Lower leg skin (tissue), 4 donors: ENCODE measurements around the gene ECE1. TPM values are rescaled to one million over a fixed set of nuclear protein-coding genes. Genes with fewer than 3 reads are reported as not detected.

Source experiments
- DNase-seq, 2 donors: peaks; one replicate each; pipeline ENCODE4 v3.0.0-alpha.2; 2019; ENCODE audit warnings: low spot score in 2 of 2
- H3K4me3 ChIP-seq: fragments of 200-600 bp; sonication (generic); 2 replicates; pipeline ENCODE4 v1.5.1; 2017; ENCODE audit warnings: mild to moderate bottlenecking, low read depth; ENCODE audit not compliant: poor library complexity, severe bottlenecking
- POLR2A ChIP-seq, 2 donors: fragments of 450-650 bp; IDR thresholded peaks; one replicate each; pipeline ENCODE4 v1.6.1; 2016 to 2017; ENCODE audit warnings: antibody characterized with exemption in 2 of 2, mild to moderate bottlenecking in 1 of 2, moderate library complexity in 1 of 2
- WGBS, 2 donors: methylation state at CpG; one replicate each; pipeline ENCODE4 v1.1.5; 2018; 5-methylcytosine and 5-hydroxymethylcytosine counted together
- intact Hi-C: fragments of 100-400 bp; cut with DNase I; formaldehyde crosslinking; loops from one replicate; pipeline ENCODE4 v1.15.0; 2023; ENCODE audit warnings: low total_unique reads
- total RNA-seq, 4 donors: library from RNA; depleted of rRNA; stranded (reverse); fragments of >200 nt; gene quantifications; one replicate each; pipeline ENCODE4 v1.1.0, GENCODE V29; 2016
- TF ChIP-seq, protein P1 (sequence below), 3 donors: fragments of 450-650 bp; IDR thresholded peaks; one replicate each; pipeline ENCODE4 v1.5.1; 2016; ENCODE audit warnings: antibody characterized with exemption in 3 of 3, mild to moderate bottlenecking in 3 of 3, moderate library complexity in 2 of 3

ECE1 gene
- total RNA-seq, 4 donors from 2014 or later, result 37.1 to 68.9 (median 48.3) TPM

DNA sequence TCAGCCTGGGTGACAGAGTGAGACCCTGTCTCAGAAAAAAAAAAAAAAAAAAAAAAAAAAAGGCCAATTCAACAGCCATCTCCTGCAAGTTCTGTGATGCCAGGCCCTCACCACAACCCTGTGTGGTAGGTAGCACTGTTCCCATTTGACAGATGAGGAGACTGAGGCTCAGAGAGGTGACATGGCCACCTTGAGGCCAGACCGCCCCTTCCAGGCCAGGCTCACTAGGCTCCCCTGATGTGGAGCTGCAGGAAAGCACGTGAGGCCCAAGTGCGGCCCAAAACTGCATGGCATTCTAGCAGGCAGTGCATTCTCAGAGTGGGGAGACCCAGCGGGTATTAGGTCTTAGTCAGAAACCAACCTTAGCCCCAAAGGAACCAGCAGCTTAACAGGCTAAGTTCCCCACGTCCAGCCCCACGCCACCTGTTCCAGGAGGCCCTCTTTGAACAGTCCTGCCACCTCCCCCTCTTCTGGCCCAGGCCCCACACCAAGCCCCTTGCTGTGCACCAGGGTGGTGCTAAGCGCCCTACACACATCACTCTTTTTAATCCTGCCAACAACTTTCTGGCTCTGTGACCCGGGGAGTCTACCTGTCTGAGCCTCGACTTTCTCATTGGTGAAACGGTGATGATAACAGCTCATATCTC is 11.7 kb upstream of the ECE1 start:
- H3K4me3 ChIP-seq, result no peak overlapping the region
- no peak for DNase-seq
- 67 to 75% methylated on average over 10 of the region's 10 CpGs for WGBS, 2 donors
- intact Hi-C loops, result no loop called here
- no peak for TF ChIP-seq POLR2A (IDR thresholded peaks at IDR 0.05)
- TF ChIP-seq, protein P1, sequence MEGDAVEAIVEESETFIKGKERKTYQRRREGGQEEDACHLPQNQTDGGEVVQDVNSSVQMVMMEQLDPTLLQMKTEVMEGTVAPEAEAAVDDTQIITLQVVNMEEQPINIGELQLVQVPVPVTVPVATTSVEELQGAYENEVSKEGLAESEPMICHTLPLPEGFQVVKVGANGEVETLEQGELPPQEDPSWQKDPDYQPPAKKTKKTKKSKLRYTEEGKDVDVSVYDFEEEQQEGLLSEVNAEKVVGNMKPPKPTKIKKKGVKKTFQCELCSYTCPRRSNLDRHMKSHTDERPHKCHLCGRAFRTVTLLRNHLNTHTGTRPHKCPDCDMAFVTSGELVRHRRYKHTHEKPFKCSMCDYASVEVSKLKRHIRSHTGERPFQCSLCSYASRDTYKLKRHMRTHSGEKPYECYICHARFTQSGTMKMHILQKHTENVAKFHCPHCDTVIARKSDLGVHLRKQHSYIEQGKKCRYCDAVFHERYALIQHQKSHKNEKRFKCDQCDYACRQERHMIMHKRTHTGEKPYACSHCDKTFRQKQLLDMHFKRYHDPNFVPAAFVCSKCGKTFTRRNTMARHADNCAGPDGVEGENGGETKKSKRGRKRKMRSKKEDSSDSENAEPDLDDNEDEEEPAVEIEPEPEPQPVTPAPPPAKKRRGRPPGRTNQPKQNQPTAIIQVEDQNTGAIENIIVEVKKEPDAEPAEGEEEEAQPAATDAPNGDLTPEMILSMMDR (IDR thresholded peaks at IDR 0.05), result no peak

- intact Hi-C loops, result no loop called here
- TF ChIP-seq POLR2A (IDR thresholded peaks at IDR 0.05), result no peak
- TF ChIP-seq, protein P1 (IDR thresholded peaks at IDR 0.05), result no peak
- no peak for DNase-seq
- H3K4me3 ChIP-seq, result no peak overlapping the region
Observed at GRCh38 chr1:21300774-21301173, 10.5 kb upstream of the ECE1 start.

- no peak overlapping the region for H3K4me3 ChIP-seq
- no peak for DNase-seq
- no peak for TF ChIP-seq POLR2A (IDR thresholded peaks at IDR 0.05)
- TF ChIP-seq, protein P1 (IDR thresholded peaks at IDR 0.05), result no peak
- intact Hi-C loops, result no loop called here
- WGBS, 2 donors, result 62 to 72% methylated on average over 4 of the region's 4 CpGs
Observed at GRCh38 chr1:21299780-21300395, 9.6 kb upstream of the ECE1 start.

- no peak for DNase-seq
Observed at GRCh38 chr1:21298981-21299391, 8.7 kb upstream of the ECE1 start.

DNA sequence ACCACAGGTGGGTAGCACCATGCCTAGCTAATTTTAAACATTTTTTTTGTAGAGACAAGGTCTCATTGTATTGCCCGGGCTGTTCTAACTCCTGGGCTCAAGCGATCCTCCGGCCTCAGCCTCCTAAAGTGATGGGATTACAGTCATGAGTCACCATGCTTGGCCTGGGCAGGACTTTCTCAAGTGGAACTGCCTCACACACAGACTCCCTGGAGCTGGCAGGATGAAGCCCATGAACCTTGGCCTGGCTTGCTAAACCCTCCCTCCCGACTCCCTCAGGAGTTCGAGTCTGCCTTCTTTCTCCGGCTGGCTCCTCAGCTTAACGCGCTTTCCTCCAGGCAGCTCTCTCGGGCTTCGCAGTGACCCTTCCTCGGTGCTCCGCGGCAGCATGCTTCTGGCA is 7.7 kb upstream of the ECE1 start:
- no peak for DNase-seq

More at GRCh38 chr1:21298981-21299391, 8.7 kb upstream of the ECE1 start:
- TF ChIP-seq POLR2A (IDR thresholded peaks at IDR 0.05), result no peak
- TF ChIP-seq, protein P1 (IDR thresholded peaks at IDR 0.05), result no peak
- intact Hi-C loops, result no loop called here
- 64 to 67% methylated on average over 3 of the region's 3 CpGs for WGBS, 2 donors
- no peak overlapping the region for H3K4me3 ChIP-seq

More for the DNA sequence above, 7.7 kb upstream of the ECE1 start:
- H3K4me3 ChIP-seq, result no peak overlapping the region
- 65 to 82% methylated on average over 11 to 13 of the region's 13 CpGs for WGBS, 2 donors
- TF ChIP-seq POLR2A (IDR thresholded peaks at IDR 0.05), result no peak
- TF ChIP-seq, protein P1 (IDR thresholded peaks at IDR 0.05), result no peak
- intact Hi-C loops, result no loop called here
